ENCODE measurements around the gene TAF1D.

- TF ChIP-seq SUZ12 (IDR thresholded peaks at IDR 0.05; ENCODE audit: extremely low read depth, insufficient read depth, insufficient read length) (no peak), ZNF274 (IDR thresholded peaks at IDR 0.05; ENCODE audit: low read depth, low read length) (no peak), YY1 (IDR thresholded peaks at IDR 0.05; ENCODE audit: insufficient read depth, insufficient read length) (no peak)
Observed at GRCh38 chr11:93761910-93762309, 20.6 kb upstream of the TAF1D start.
